Measurements from ENCODE around the gene TSEN34.
"Not testable (repeated sequence)": the region's sequence is repeated elsewhere in the genome, so short reads cannot be mapped to it uniquely, and the experiment has no call there.

TSEN34 gene

DNA sequence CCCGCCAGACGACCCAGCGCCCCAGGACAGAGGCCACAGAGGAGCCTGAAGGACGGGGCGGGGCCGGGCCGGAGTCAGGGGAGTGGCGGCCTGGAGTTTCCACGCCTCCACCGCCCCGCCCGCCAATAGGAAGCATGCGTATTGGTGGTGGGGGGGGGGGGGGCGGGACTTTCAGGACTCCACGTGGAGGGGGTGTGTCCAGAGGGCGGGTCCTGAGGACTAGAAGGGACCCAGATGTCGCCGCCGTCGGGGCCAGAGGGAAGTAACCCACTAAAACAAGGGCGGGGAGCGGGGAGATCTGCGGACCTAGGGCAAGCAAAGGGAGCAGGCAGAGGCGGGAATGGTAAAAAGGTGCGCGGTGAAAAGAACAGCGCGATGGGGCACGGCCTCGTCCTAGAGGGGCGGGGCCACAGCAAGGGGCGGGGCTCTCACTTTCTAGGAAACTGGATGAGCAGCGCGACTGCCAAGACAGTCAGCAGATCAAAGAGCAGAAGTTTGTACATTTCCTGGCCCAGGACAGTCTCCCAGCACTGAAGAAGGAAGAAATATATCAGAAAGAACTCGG is 28.8 kb upstream of the TSEN34 start:
- no peak for DNase-seq

DNA sequence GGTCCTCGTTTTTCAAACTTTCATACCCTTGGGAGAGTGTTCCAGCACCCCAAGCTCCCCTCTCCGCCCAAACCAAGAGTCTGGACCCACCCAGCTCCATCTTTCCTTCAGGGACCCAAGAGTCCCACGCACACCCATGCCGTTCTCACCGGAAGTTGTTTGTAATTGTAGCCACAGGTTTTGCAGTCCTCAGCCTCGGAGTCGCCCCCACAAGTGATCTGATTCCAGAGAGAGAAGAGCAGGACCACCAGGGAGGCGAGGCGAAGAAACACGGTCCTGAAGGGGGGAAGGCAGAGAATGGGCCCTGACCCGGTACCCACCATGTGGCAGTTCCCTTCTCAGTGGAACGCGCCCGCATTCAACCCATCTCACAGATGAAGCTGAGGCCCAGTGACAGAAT is 28.2 kb upstream of the TSEN34 start:
- DNase-seq = no peak

DNA sequence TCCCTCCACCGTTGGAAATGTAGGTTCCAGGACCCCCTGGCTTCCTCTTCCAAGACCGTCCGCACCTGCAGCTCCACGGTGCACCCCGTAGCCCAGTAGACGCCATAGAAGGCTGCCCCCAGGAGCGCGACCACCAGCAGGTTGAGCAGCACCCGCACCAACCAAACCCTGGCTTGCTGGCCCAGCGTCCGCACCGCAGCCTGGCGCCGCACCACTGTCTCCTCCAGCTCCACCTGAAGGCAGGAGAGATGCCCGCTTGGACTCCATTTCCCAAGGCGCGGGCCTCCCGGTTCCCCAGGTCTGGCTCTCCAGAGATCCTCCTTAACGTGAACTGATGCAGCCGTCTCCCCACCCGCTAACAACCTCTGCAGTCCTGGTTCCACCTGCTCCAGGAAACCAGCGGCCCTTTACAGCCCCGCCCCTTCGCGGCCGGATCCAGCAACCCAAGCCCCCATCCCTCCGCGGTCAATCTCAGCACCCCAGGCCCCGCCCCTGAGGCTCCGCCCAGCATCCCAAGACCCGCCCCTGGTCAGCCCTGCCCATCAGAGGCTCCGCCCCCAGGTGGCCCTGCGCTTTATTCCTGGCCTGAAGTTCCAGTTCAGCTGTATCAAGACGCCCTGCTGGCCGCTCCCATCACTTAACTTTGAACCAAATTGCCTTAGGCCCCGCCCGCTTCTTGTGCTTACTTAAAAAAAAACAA is 26.6 kb upstream of the TSEN34 start:
- DNase-seq = no peak

DNA sequence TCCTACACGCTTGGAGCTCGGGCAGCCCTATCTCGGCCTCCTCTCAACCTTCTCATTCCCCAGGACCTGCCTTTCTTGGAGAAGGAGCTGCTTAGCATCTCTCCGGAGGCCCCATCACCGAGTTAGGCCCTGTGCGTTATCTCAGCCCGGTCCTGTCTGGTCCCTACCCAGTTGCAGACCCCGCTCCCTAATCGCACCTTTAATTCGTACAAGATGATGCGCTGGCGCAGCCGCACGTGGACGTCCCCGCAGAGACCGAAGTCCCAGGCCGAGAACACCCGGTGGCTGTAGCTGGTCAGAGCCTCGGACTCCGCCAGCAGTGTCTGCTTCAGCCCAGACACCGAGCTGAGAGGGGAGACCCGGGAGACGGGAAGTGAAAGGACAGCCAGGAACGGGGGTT is 25.9 kb upstream of the TSEN34 start:
- no peak for DNase-seq

DNA sequence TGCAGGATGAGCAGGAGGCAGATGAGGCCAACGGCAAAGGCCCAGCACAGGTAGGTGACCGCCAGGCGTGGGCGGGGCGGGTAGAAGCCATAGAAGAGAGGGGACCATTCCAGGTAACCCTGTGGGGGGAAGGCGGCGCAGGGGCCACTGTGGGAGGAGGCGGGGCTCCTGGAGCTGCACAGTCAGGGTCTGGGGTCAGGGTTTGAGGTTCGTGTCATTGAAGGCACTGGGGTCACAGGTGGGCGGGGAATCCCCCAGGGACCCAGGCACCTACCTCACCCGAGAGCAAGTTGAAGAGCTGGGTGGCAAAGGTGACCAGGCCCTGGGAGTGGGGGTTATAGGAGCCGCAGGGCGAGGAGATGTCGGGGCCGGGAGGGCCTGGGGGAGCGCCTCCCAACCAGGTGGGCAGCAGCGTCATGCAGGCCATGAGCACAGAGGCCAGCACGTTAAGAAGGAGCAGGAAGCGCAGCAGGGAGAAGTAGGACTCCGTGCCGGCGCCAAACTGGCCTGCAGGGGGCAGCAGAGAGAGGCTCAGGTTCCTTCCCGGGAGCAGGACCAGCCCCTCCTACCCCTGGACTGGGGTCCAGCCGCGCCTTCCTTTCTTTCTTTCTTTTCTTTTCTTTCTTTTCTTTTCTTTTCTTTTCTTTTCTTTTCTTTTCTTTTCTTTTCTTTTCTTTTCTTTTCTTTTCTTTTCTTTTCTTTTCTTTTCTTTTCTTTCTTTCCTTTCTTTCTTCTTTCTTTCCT is 22.8 kb upstream of the TSEN34 start:
- peak; percentile 61 for DNase-seq

DNA sequence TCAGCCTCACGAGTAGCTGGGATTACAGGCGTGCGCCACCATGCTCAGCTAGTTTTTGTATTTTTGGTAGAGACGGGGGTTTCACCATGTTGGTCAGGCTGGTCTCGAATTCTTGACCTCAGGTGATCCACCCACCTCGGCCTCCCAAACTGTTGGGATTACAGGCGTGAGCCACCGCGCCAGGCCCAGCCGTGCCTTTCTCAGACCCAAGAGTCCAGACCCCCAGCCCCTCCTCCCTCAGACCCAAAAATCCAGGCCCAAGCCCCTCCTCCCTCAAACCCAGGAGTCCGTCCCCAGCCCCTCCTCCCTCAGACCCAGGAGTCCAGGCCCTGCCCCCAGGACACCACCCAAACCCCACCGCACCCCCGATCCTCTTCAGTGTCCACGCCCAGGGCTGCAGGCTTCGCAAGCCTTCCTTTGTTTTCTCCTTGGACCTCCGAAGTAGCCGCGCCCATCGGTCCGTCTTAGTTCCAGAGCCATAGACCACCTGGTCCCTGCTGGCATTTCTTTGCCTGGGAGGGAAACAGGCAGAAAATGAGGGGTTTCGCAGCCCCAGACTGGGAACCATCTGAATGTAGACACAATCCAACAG is 21.9 kb upstream of the TSEN34 start:
- no peak for DNase-seq

DNA sequence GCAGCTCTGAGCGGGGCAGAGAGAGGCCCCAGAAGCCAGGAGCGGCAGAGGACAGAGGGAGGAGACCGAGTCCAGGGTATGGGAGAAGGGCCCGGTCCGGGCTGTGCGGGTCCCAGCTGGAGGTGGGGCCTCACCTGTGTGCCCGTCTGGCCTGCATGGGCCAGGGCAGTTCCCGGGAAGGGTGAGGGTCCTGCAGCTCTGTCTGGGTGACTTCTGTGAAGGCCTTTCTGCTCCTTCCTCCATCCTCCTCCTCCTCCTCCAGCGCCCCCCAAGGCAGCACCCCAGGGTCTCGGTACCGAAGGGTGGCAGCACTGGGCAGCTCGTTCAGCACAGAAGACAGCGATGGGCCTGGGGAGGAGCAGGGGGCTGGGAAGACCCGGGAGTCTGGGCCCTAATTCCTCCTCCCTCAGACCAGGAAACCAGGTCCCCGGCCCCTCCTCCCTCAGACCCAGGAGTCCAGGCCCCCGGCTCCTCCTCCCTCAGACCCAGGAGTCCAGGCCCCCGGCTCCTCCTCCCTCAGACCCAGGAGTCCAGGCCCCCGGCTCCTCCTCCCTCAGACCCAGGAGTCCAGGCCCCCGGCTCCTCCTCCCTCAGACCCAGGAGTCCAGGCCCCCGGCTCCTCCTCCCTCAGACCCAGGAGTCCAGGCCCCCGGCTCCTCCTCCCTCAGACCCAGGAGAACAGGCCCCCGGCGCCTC is 19.2 kb upstream of the TSEN34 start:
- not testable (repeated sequence) for DNase-seq

DNA sequence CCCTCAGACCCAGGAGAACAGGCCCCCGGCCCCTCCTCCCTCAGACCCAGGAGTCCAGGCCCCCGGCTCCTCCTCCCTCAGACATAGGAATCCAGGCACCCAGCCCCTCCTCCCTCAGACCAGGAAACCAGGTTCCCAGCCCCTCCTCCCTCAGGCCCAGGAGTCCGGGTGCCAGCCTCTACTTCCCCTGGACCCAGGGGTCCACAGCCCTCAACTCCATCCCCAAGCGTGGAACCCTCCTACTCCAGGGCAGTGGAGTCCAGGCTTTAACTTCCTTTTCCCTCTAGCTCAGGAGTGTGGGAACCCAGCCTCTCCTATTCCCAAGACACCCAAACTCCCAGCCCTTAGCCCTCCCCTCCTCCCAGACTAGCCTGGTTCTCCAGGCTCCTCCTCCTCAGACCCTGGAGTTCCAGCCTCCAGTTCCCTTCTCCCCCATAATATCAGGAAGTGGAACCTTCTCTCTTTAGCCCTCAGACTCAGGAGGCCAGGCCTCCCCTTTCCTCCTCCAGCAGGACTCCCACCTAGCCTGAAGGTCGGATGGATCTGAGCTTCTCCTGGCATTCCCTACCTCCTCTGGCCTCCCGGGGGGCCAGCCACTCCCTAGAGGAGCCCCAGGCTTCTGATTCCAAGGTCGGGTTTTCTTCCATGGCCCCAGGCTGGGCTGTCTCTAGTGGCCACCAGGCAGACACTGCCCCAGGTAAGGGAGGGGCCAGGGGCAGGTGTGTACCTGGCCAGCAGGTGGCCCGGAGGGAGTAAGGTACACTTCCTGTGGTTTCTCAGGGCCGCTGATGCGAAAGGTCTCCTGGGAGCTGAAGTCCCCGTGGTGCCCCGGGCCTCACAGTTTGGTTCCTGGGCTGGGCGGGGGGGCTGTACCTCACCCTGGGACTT is 18.4 kb upstream of the TSEN34 start, which contains the start of gene TMC4:
Gene TMC4, minus strand, starts transcription at position 690 of the 888 bp plus-strand sequence. Its CDS starts 43 bp downstream, at position 647.
- DNase-seq = no peak

DNA sequence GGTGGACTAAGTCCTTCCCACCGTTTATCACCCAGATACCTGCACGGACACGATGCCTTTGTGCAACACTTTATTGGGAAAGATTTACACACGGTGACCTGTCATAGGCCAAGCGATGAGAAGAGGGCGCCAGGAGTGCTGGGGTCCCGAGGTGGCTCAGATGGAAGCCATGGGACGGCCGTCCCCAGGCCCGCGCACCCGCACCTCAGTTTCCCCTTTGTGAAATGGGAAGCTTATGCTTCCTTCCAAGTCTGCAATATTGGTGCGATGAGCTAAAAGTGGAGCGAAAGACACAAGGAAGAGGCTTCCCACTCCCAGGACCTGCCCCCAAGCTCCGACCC is 17.8 kb upstream of the TSEN34 start:
- no peak for DNase-seq

DNA sequence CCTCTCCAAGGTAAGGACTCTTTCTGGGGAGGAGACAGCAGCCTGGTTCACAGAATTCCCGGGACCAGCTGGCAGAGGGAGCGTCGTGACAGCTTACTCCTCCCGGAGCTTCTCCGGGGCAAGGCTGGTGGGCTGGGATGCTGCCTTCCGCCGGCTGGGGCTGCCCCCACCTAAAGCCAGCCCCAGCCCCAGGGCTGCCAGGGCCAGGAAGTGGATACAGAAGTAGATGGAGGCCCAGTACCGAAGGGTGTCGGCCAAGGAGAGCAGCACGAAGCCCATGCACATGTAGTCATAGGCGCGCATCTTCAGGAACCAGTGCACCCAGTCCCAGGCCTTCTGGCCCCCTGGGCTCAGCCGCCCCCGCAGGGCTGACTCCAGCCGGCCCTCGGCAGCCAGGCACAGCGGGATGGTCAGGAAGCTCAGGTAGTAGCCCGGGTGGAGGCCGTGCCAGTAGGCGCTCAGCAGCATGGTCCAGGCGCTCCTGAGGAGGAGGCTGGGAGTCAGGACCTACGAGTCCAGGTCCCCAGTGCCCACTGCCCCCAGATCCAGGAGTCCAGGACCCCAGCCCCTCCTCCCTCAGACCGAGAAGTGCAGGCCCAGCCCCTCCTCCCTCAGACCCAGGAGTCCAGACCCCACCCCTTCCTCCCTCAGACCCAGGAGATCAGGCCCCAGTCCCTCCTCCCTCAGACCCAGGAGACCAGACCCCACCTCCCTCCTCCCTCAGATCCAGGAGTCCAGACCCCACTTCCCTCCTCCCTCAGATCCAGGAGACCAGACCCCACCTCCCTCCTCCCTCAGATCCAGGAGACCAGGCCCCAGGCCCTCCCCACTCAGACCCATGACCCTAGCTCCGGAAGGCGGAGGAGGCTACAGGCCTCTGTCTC is 16.9 kb upstream of the TSEN34 start:
- DNase-seq = no peak

DNA sequence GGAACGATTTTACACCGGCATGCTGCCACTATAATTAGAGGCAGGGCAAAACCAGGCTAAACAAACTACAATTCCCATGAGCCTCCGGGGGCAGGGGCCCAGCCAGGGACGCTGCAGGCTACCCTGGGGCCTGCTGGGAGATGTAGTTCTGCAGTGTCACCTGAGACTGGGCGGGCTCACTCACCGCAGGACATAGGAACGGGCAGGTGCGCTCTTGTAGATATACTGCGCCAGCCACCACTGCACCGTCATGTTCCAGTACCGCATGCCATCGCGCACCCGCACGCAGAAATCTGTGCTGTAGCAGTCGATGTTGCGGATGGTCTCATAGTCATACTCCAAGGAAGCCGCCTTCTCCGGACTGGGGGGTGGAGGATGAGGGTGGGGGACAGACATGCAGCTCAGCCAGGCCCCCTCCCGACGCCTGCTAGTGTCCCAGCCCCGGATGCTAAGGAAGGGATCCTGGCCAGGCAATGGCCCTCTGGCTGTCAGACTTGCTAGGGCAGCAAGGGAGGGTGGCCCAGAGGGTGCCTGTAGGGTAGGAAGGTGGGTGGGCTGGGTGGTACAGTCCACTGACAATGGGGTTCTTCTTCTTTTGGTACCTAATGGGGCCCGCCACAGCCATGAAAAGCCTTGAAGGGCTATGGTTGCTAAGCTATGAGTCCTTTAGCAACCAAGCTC is 12.4 kb upstream of the TSEN34 start:
- DNase-seq = no peak

DNA sequence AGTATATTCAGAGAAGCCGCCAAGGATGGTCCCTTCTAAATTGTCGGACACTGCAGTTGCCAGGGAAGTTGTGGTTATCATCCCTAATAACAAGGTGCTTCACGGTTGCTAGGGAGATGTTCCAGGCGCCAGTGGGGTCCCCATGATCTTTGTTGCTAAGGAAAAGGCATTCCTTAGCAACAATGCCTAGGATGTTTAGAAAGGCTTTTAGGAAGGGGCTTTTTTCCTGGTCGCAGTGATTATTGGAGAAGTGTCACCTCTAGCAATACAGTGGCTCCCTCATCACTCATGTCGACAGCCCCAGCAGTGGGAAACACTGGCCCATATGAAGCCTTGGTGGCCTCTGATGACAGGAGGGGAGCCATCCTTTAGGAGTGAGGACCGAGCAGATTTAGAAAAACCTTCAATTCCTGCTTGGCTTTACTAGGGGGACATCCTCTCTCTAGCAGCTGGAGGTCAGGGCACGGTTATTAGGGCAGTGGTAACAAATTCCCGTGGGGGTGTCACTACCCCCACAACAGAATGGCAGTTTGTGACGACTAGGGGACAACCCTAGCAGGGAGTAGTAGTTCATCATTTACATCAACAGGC is 11.8 kb upstream of the TSEN34 start:
- no peak for DNase-seq

DNA sequence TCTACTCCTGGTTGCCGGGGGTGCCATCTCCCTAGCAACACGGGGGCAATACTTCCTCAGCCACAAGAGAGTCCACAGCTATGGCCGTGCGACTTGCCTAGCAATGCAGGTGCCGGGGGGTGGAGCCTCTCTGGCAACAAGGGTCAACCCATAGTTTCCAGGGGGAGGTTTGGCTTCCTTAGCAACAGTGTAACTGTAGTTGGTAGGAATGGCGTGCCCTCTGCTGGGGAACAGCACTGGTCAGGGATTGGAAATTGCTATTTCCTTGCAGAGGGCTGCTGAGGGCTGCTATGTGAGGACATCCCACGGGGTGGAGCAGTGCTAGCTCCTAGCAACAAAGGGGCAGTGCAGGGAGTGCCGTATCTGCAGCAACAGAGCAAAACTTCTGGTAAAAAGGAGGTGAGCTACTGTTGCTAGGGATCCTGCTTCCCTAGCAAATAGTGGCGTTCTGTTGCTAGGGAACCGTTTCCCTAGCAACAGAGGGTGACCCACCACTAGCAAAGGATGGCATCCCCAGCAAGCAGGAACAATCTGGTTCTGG is 11.1 kb upstream of the TSEN34 start:
- DNase-seq = no peak

DNA sequence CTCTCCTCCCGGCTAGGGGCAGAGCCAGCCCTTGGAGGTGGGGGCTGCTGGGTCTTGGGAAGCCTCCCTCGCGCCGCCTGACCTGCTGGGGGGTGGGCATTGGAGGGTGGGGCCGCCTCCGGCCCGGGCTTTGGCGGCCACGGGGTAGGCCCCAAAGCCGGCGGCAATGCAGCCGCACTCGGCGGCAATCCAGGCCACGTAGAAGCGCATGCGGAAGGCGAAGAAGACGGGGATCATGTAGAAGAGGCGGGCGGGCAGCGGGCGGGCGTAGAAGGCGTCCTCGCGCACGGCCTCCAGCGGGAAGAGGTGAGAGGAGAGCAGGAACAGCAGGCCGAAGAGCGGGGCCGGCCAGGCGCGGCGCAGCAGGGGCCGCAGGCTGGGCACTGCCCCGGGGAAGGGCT is 10.4 kb upstream of the TSEN34 start:
- DNase-seq = no peak

DNA sequence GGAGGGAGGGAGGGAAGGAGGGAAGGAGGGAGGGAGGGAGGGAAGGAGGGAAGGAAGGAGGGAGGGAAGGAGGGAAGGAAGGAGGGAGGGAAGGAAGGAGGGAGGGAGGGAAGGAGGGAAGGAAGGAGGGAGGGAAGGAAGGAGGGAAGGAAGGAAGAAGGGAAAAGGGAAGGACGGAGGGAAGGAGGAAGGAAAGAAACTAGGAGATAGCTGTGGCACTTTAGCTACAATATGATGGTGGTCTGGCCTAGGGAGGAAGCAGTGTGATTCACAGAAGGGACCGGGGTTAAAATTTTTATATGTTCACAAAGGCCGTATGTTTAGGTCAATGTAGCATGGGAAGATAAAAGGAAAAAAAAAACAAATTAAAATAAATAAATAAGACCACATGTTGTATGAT is 9.2 kb upstream of the TSEN34 start:
- DNase-seq = not testable (repeated sequence)

DNA sequence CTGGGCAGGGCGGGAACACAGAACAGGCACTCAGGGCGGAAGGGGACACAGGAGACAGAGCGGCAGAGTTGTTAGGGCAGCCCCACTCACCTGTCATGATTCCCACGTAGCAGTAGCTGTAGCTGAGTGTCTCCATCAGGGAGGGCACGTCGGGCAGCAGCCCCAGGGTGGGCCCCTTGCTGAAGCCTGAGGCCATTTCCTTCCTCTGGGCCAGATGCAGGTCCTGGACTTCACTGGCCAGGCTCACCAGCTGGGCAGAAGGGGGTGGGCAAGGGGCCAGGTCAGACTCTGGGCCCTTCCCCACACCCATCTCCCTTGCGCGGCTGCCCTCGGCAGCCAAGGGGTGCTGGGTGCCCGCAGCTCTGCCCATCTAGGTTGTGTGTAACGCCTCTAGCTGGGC is 7.7 kb upstream of the TSEN34 start:
- no peak for DNase-seq

DNA sequence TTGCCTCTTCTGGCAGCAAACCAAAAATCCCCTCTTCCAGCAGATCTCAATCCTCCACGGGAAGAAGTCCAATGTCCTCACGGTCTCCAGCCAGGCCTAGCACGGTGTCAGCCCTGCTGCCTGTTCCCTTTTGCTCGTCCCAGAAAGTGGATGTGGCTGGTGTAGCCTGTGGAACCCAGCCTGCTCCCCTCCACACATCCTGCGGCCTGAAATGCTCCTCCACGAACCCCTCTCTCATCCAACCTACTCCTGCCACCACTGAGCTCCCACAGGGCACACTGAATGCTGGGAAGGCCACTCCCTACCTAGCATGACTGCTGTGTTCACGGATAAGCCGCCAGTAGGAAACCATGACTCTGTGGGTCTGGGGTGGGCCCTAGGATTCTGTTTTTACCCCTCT is 4.8 kb upstream of the TSEN34 start:
- no peak for DNase-seq

DNA sequence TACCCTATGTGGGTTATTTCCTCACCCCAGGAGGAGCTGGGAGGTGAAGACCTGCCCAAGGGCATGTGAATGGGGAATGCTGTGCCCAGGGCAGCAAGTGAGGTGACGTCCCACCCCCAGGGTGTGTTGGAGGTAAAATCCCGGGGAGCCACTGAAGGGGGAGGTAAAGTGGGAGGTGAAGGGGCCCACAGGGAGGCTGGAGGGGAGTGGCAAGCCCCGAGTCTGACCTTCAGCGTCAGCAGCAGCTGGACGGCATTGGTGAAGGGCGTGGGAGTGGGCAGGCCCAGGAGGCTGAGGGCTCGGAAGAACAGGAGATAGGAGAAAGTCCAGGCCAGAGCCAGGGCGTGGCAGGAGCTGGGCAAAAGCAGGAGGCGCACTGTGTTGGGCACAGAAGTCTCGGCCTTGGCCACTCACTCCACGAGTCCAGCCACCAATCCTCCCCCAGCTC is 4.2 kb upstream of the TSEN34 start:
- no peak for DNase-seq

DNA sequence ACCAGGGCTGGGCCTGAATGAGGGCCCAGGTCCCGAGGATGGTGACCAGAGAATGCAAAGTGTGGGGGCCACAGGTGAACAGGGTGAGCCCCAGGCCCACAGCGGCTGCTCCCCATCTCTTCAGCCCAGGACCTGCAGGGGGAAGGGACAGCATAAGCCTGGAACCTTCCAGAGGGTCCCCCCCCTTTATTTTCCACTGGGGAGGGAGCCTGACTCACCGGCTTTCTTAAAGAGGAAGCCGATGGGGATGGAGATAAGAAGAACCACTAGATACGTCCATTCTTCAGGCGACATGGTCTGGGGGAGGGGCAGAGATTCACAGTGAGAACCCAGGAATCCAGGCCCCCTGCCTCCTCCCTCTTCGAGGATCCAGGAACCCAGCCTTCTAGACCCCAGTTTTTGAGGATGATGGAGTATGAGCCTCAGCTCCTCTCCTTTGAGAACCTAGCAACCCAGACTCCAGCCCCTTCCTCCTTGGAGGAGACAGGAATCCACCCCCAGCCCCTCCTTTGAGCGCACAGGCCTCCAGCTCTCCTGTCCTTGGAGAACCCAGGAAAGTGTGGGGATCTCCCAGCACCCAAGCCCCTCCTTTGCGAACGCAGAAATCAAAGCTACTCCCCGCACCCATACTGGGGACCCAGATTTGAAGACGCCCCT is 2.8 kb upstream of the TSEN34 start:
- DNase-seq = no peak
